Measurements from ENCODE around the gene DHX36. TPM values are rescaled to one million over a fixed set of nuclear protein-coding genes. Genes with fewer than 3 reads are reported as not detected.

DHX36 gene
- total RNA-seq, 1 donor from 2014 or later: 147 TPM

DNA sequence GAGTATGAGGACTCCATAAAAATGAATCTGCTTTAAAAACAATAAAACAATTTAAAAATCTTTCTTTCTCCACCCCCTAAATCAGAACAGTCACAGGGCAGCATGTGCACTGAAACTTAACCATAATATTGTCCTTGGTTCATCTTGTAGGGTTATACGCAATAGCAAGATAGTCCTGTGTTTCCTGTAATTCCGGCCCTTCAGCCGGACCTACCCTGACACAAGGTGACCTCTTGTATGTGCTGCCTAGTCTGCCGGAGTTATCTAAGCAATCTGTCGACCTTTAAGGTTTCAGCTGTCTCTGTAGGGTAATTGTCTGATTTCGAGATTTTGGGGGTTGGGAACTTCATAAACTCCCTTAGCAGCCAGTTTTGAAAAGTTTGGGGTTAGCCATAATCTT lies 99.9 kb downstream of the DHX36 start:
- Mint-ChIP-seq H3K4me3 (ENCODE audit: unreplicated experiment) (peak overlapping the region; percentile 78), H3K27me3 (ENCODE audit: unreplicated experiment) (no peaks in the 10 kb centered on the region), H3K27ac (ENCODE audit: unreplicated experiment) (peak overlapping the region; percentile 75), H3K4me1 (ENCODE audit: low read depth, unreplicated experiment) (peaks cover 31% of the 10 kb centered on the region), H3K9me3 (ENCODE audit: unreplicated experiment) (peaks cover 1% of the 10 kb centered on the region), H3K36me3 (ENCODE audit: unreplicated experiment) (no peaks in the 10 kb centered on the region)
- DNase-seq: no peak
- TF ChIP-seq, protein P1, sequence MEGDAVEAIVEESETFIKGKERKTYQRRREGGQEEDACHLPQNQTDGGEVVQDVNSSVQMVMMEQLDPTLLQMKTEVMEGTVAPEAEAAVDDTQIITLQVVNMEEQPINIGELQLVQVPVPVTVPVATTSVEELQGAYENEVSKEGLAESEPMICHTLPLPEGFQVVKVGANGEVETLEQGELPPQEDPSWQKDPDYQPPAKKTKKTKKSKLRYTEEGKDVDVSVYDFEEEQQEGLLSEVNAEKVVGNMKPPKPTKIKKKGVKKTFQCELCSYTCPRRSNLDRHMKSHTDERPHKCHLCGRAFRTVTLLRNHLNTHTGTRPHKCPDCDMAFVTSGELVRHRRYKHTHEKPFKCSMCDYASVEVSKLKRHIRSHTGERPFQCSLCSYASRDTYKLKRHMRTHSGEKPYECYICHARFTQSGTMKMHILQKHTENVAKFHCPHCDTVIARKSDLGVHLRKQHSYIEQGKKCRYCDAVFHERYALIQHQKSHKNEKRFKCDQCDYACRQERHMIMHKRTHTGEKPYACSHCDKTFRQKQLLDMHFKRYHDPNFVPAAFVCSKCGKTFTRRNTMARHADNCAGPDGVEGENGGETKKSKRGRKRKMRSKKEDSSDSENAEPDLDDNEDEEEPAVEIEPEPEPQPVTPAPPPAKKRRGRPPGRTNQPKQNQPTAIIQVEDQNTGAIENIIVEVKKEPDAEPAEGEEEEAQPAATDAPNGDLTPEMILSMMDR (IDR thresholded peaks at IDR 0.05; ENCODE audit: partially characterized antibody, unreplicated experiment): no peak

DNA sequence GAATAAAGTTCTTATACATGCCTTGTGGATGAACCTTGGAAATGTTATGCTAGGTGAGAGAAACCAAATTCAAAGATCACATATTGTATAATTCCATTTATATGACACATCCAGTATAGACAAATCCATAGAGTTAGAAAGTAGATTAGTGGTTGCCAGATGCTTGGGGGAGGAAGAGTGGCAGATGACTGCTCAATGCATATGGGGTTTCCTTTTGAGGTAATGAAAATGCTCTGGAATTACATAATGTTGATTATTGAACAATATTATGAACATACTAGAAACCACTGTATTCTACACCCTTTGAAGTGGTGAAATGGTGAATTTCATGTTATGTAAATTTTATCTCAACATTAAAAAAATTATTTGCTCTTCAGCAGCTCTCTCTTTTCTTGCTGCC lies 100.8 kb downstream of the DHX36 start:
- Mint-ChIP-seq H3K4me1 (ENCODE audit: low read depth, unreplicated experiment) (peaks cover 36% of the 10 kb centered on the region), H3K27me3 (ENCODE audit: unreplicated experiment) (no peaks in the 10 kb centered on the region), H3K9me3 (ENCODE audit: unreplicated experiment) (peaks cover 1% of the 10 kb centered on the region), H3K4me3 (ENCODE audit: unreplicated experiment) (no peak overlapping the region), H3K27ac (ENCODE audit: unreplicated experiment) (peak overlapping the region; percentile 16), H3K36me3 (ENCODE audit: unreplicated experiment) (no peaks in the 10 kb centered on the region)
- no peak for DNase-seq
- TF ChIP-seq, protein P1 (IDR thresholded peaks at IDR 0.05; ENCODE audit: partially characterized antibody, unreplicated experiment): no peak

Other genes starting within 250 kb of the DHX36 start
- 4.4 TPM for gene ARHGEF26, start 203.1 kb downstream of the DHX36 start, total RNA-seq (ENCODE audit: unreplicated experiment)
- 0.25 TPM for gene GPR149, start 105.7 kb upstream of the DHX36 start, total RNA-seq (ENCODE audit: unreplicated experiment)